Stimulated activated memory B cell treated with anti-CD40 and anti-IgM and Interleukin-4, amounts not matched to agents 10 μg/mL and 1 μg/mL and 100 μg/mL, for 72 hours (primary cell): Measurements from ENCODE around the gene SLC31A1.

Experiments
- ATAC-seq: fragments of 150-1000 bp; cut with Tn5 transposase; 2 replicates; pipeline ENCODE4 v1.10.0; 2021
- H3K27ac Mint-ChIP-seq: one replicate; pipeline ENCODE4 v1.8.0; 2022; ENCODE audit warnings: mild to moderate bottlenecking, mixed read lengths
- H3K27me3 Mint-ChIP-seq: one replicate; pipeline ENCODE4 v1.8.0; 2022; ENCODE audit warnings: mixed read lengths
- H3K36me3 Mint-ChIP-seq: one replicate; pipeline ENCODE4 v1.8.0; 2022; ENCODE audit warnings: mixed read lengths
- H3K4me1 Mint-ChIP-seq: one replicate; pipeline ENCODE4 v1.8.0; 2022; ENCODE audit warnings: mixed read lengths
- H3K4me3 Mint-ChIP-seq: one replicate; pipeline ENCODE4 v1.8.0; 2022; ENCODE audit warnings: mild to moderate bottlenecking, moderate library complexity, mixed read lengths
- H3K9me3 Mint-ChIP-seq: one replicate; pipeline ENCODE4 v1.8.0; 2022; ENCODE audit warnings: mixed read lengths

SLC31A1 gene

DNA sequence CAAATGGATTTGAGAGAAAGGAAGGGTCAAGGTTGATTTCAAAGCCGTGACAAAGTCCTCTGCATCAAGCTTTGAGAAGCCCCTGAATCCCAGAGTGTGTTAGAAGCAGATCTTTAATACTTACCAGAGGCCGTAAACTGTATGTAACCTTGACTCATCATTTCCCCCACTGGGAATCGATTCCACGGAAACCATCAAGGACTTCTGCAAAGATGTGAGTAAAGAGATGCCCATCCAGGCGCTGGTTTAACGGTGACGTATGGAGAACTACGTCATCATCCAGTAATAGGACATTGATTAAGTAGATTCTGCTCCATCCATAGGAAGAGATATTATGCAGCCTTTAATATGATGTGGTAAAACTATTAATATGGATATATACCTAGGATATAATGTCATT lies 80.2 kb downstream of the SLC31A1 start:
- no peak for ATAC-seq
- Mint-ChIP-seq H3K4me1 (peaks cover 8% of the 10 kb centered on the region), H3K9me3 (no peaks in the 10 kb centered on the region), H3K27ac (no peak overlapping the region), H3K4me3 (no peak overlapping the region), H3K27me3 (peaks cover 26% of the 10 kb centered on the region), H3K36me3 (no peaks in the 10 kb centered on the region)

DNA sequence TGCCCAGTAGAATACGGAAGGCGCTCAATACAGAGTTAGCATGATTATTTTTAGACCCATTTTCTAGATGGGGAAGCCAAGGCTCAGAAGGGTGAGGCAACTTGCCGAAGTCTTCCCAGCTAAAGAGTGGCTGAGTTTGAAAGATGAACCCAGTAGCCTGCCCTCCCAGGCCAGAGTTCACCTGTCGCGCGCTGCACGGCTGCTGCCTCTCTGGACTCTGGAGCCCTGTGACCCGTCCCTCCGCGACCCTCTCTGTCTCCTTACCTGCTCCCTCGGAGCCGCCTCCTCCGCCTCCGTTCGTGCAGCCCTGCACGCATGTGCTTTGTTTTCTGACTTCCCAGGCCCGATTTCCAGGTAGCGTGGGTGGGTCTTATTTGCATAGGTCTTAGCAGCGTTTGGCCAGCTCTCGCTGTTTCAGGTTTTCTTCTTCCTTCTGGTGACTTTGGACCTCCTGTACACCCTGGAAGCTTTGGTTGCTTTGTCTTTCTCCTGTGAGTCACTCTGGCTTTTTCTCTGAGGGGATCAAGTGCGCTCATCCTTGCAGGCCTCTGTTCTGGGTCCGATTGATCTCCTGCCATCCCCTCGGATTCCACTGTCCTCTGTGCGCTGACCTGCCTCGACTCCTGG lies 81.6 kb downstream of the SLC31A1 start, which contains the start of gene RNF183:
TSS of gene RNF183 (minus strand) at position 585 of the 627 bp plus-strand sequence. CDS start 5,192 bp downstream, outside the sequence.
- H3K27ac Mint-ChIP-seq = no peak within 1 kb of the TSS
- no peak for ATAC-seq

DNA sequence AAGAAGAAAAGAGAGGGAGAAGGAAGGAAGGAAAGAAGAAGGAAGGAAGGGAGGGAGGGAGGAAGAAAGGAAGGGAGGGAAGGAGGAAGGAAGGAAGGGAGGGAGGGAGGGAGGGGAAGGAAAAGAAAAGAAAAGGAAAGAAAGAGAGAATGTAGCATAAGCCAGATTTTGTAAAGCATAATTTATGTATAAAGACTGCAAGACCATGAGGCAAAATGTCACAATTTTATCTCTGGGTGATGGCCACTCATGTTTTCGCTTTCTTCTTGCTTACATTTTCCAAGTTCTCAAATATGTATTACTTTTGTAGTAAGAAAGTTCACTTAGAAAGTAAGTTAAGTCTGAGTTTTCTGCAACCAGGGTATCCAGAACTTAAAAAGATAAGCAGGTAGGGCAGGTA lies 85.2 kb downstream of the SLC31A1 start:
- H3K27me3 Mint-ChIP-seq = peaks cover 37% of the 10 kb centered on the region
- no peaks in the 10 kb centered on the region for H3K36me3 Mint-ChIP-seq
- ATAC-seq = no peak
- H3K27ac Mint-ChIP-seq = no peak overlapping the region
- no peaks in the 10 kb centered on the region for H3K9me3 Mint-ChIP-seq
- H3K4me3 Mint-ChIP-seq = no peak overlapping the region
- no peaks in the 10 kb centered on the region for H3K4me1 Mint-ChIP-seq

More for the DNA sequence above, 81.6 kb downstream of the SLC31A1 start, which contains the start of gene RNF183:
- Mint-ChIP-seq H3K36me3 (no peaks in the 10 kb centered on the region), H3K9me3 (no peaks in the 10 kb centered on the region), H3K4me3 (no peak within 1 kb of the TSS), H3K4me1 (no peaks in the 10 kb centered on the region), H3K27me3 (peaks cover 37% of the 10 kb centered on the region)

DNA sequence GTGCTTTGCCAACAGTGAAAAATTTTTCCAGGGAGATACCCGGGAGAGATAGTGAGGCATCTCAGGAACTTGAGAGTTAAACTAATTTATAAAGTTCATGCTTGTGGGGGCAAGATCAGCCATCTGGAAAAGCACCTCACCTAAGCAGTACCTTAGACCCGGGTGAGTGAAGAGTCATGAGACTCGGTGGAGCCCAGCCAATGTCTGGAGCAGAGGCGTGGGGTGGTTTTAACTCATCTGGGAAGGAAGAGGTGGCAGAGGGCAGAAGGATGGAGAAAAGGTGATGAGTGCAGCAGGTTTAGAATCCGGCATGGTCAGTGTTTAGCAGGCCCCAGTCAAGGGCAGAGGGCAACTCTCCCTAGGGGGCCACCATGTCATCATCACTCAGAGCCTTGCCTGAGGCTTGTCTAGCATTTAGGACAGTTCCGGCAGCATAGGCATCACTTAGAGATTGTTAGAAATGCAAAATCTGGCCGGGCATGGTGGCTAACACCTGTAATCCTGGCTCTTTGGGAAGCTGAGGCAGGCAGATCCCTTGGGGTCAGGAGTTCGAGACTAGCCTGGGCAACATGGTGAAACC lies 86.1 kb downstream of the SLC31A1 start:
- H3K36me3 Mint-ChIP-seq = no peaks in the 10 kb centered on the region
- no peak overlapping the region for H3K4me3 Mint-ChIP-seq
- peaks cover 30% of the 10 kb centered on the region for H3K27me3 Mint-ChIP-seq
- no peak for ATAC-seq
- no peaks in the 10 kb centered on the region for H3K9me3 Mint-ChIP-seq
- no peak overlapping the region for H3K27ac Mint-ChIP-seq
- H3K4me1 Mint-ChIP-seq = no peaks in the 10 kb centered on the region

DNA sequence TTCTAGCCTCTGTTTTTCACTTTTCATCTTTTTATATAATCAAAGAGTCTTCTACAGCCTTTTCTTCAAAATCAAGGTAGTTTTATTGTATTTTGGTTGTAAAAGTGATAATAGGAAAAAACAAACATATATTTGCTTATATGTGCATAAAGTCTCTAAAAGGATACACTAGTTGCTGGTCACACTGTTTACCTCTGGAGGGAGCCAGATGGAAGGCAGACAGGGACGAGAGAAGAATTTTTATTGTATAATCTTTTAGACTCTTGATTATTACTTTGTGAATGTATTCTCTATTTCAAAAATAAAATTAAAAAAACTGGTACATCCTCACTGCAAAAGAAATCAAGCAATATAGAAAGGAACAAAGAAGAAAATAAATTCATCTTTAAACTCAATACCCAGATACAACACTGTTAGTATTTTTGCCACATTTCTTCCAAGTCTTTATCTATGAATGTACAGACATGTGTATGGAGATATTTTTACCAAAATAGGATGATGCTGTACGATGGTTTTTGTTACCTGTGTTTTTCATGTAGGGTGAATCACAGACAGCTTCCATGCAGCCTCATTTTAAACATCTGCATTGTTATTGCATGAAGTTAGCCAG lies 88.0 kb downstream of the SLC31A1 start:
- no peaks in the 10 kb centered on the region for H3K36me3 Mint-ChIP-seq
- H3K9me3 Mint-ChIP-seq = no peaks in the 10 kb centered on the region
- no peak overlapping the region for H3K27ac Mint-ChIP-seq
- peaks cover 18% of the 10 kb centered on the region for H3K27me3 Mint-ChIP-seq
- H3K4me1 Mint-ChIP-seq = no peaks in the 10 kb centered on the region
- no peak overlapping the region for H3K4me3 Mint-ChIP-seq
- no peak for ATAC-seq

DNA sequence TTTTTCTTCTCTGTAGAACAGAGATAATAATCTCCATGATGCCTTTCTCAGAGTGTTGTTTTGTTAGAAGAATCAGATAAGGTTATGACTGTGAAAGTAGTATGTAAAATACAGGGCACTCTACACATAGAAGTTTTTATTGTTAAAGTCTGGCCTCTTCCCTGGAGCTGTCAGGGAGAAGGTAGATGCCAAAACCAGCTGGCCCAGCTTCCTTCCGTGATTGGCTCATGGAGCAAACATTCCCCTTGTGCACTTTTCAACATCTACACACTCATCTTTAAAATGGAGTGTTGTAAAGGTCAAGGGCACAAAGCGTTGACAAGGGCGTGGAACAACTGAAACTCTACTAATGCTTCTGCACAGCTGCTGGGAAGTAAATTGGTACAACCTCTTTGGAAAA lies 89.2 kb downstream of the SLC31A1 start:
- no peaks in the 10 kb centered on the region for H3K4me1 Mint-ChIP-seq
- no peaks in the 10 kb centered on the region for H3K9me3 Mint-ChIP-seq
- no peaks in the 10 kb centered on the region for H3K36me3 Mint-ChIP-seq
- no peak overlapping the region for H3K4me3 Mint-ChIP-seq
- H3K27ac Mint-ChIP-seq = no peak overlapping the region
- no peak for ATAC-seq
- peaks cover 26% of the 10 kb centered on the region for H3K27me3 Mint-ChIP-seq

DNA sequence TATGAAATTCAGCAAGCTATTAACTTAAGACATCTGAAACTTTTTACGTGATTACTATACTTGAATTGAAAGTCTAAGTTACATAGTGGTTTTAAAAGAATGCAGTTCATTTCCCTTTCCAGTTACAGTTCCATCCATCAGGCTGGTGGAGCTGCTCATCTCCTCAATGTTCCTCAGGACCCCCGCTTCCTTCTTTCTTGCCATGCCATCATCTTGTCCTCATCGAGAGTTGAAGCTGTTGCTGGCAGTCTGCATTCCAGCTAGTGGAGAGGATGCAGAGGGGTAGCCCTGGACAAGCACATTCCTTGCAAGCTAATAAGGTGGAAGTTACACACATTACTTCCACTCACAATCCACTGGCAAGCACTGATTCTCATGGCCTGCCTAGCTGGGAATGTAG lies 90.6 kb downstream of the SLC31A1 start:
- H3K36me3 Mint-ChIP-seq = no peaks in the 10 kb centered on the region
- H3K27ac Mint-ChIP-seq = no peak overlapping the region
- no peaks in the 10 kb centered on the region for H3K9me3 Mint-ChIP-seq
- no peaks in the 10 kb centered on the region for H3K4me1 Mint-ChIP-seq
- ATAC-seq = no peak
- H3K4me3 Mint-ChIP-seq = no peak overlapping the region
- H3K27me3 Mint-ChIP-seq = peaks cover 17% of the 10 kb centered on the region

DNA sequence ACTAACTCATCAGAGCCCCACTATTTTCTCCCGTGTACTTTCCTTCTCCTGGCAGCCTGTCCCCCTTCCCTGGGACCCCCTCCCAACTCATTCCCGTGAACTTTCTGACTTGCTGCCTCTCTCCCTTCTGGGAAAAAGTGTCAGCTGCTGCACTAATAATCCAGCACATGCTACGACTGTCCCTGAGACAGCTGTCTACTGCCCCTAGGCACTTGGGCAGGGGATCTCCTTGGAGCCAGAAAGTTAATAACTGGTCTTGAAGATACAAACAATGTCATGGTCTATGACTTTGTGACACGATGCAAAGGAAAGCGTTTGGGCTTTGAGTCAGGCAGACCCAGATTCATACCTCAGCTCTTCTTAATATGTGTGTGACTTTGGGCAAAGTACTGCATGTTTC lies 91.9 kb downstream of the SLC31A1 start:
- Mint-ChIP-seq H3K4me1 (no peaks in the 10 kb centered on the region), H3K9me3 (no peaks in the 10 kb centered on the region), H3K4me3 (no peak overlapping the region), H3K36me3 (no peaks in the 10 kb centered on the region), H3K27ac (no peak overlapping the region), H3K27me3 (peaks cover 8% of the 10 kb centered on the region)
- no peak for ATAC-seq
